ENCODE measurements around the gene PIEZO1.

PIEZO1 gene

DNA sequence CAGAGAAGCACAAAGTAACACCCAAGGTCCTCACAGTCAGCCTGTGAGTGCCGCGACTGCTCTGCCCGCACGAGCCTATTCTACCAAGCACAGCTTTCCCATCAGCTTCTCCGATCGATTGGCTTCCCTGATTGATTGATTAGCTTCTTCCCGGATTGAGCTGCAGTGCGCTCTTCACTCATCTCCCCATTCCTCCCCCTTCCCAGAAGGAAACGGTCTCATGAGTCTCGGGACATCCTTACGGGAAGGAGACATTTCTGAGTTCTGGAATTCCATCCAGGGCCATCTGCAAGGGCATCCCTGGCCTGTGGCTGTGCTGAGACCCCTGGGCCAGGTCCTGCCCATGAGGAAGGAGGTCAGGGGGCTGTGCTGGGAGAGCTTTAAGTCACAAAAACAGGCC is 18.0 kb downstream of the PIEZO1 start:
- no peak for DNase-seq (ENCODE audit: low spot score)

DNA sequence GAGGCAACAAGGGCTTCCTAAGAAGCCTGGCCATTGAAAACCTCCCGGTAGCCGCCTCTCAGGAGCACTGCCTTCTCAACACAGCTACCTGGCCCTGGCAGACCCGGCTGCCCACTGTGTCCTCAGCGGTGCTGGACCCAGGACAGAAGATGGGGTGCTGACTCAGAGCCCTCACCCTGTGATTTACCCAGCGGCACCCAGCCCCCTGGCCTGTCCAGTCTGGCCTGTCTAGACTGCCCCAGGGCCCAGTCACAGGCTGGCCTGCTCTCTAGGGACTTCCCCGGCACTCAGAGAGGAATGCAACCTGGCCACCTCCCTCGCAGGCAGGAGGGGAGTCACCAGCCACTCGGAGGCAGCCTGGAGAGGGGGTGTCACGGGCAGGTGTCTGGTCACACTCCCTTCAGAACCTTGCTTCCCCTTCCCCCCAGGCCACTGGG is 20.1 kb downstream of the PIEZO1 start:
- no peak for DNase-seq (ENCODE audit: low spot score)

DNA sequence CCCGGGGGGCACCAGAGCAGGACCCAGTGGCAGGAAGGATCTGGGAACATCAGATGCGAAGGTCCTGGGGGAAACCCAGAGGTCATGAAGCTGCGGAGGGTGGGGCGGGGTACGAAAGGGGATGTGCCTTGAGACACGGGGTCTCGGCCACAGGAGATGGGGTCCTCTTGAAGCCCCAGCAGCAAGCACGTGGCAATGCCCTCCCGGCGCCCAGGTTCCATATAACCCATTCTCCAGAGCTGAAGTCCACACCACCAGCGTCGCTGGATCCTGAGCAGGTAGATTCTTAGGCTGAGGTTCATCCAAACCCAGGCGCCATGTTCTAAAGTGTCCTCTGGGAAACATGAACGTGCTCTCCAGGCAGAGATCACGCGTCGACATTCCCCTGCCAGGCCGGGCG is 20.9 kb downstream of the PIEZO1 start:
- no peak for DNase-seq (ENCODE audit: low spot score)

DNA sequence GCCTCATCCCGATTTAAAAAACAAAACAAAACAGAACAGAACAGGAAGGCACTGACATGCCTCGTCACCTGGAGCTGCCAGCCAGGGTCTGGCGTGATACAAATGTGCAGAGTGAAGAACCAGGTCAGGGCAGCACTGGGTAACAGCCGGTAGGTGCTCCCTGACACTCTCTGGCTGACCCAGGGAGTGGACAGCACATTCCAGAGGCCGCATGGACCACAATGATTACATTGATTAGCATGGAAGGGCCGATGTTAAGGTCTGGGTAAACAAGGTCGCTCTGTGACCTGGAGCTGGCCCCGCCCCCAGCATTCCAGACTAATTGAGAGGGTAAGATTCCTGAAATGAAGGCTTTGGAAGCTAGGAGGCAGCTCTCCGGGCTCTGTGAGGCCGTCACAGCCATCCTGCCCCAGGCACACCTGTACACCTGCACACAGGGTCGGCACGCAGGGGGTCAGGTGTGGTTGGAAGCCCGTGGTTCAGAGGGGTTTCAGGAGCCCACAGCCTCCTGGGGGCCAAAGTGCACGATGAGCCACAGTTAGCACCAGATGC is 21.4 kb downstream of the PIEZO1 start:
- DNase-seq (ENCODE audit: low spot score), result peak; percentile 77

DNA sequence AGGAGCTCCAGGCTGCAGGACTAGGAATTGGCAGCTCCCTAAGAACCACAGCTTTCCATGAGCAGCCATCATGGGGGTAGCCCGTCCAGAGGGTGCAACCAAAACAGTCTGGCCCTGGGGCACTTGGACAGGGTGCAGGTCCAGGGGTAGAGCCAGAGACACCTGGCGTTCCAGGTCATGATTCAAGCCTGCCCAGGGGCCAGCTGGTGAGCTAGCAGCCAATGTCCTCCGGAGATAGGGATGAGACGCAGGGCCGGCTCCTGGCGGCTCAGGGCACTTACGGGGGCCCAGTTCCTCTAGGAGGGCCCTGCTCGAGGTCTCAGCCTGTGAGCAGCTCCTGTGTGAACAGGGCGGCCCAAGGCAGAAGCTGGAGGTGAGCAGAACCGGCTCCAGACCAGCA is 22.1 kb downstream of the PIEZO1 start:
- DNase-seq (ENCODE audit: low spot score), result no peak

DNA sequence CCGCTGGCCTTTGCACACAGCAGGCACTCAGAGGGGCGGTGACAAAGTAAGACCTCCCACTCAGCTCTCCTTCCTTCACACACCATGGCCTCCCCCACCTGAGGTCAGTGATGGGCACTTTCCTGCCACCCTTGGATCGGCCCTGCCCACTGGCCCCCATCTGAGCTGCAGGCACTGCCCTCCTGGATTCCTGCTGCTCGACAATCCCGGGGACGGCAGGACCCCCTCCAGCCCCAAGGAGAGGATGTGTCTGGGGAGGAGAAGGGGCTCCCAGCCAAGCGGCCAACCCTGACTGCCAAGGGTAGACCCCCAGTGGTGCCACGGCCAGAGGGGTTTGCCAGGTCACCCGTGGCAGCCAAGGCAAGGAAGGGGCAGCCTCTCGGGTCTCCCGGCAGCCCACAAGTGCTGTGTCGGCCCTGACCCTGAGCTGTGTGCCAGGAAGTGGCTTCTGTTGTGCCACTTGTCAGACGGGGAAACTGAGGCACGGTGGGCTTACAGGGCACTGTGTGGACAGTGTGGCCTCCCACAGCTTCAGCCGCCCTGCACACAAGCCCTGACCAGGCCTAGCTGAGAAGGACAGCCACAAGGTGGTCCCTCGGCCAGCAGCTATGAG is 22.7 kb downstream of the PIEZO1 start:
- DNase-seq (ENCODE audit: low spot score), result no peak

DNA sequence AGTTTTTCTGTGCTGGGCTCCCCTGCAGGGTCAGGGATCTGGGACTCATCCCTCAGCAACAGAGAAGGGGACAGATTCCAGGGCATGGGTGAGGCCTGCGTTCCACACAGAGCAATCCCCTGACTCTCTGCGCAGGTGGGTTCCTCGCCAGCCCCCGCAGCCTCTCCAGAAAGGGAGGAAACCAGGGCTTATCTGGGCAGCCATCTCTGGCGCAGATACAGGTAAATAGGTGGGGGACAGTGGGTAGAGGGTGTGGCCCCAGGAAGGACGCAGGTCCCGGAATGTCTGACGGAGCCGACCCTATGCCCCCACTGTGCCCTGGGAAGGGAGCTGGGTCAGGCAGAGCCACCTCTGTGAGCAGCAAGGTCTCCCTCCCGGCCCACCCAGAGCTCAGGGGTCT is 23.2 kb downstream of the PIEZO1 start:
- DNase-seq (ENCODE audit: low spot score), result no peak

DNA sequence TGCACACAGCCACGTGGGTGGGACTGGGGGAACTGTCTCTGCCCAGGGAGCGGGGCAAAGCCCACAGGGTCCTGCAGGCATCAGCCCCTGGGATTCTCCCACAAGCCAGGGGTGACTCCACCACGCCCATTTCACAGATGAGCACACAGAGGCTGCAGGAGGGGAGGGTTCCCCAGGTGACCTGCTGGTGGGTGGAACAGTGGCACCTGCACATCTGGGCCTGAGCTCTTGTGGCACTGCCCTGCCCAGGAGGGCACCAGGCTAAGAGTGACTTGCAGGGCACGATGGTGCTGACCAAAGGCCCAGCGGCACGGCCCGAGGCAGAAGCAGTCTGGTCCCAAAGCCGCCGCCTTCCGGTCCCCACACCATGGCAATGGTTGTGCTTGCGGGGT is 23.9 kb downstream of the PIEZO1 start:
- no peak for DNase-seq (ENCODE audit: low spot score)

DNA sequence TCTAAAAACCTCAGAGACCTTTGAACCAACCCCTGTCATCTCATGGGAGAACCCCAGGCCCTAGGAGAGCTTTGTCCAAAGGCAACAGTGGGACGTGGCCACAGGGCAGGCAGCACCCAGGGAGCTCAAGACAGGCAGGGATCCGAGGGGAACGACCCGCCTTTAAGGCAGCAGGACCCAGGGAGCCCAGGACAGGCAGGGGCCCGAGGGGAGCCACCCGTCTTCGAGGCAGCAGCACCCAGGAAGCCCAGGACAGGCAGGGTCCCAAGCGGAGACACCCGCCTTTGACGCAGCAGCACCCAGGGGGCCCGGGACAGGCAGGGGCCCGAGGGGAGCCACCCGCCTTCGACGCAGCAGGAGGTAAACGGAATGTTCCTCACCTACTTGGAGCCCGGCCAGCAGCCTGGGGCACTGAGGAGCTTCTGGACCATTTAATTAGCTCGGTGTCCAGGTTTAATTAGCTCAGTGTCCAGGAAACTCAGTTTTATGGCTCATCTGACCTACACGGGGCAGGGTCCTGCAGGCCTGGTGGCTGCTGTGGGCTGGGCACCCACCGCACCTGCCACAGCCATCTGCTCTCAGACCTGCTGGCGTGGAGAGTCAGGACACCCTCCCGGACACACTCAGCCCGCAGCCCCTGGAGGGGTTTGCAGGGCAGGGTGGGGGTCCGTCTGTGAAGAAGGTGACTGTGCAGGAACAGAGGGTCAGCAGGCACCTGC is 24.4 kb downstream of the PIEZO1 start:
- DNase-seq (ENCODE audit: low spot score), result no peak

DNA sequence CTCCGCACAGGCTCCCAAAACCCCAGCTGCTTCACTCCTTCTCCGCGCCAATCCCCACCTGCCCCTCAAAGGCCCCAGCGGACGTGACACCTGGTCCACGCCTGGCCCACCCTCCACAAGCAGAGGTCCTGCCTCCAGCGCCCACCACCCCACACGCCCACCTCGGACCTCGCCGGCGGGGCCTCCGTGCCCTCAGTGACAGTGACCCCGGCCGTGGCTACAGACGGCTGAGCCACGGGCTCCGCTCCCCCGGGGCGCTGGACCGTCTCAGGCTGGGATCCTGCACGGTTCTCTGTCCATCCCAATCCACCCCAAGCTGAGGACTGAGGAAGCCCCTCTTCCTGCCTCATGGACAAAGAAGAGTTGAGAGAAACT is 25.1 kb downstream of the PIEZO1 start:
- no peak for DNase-seq (ENCODE audit: low spot score)

DNA sequence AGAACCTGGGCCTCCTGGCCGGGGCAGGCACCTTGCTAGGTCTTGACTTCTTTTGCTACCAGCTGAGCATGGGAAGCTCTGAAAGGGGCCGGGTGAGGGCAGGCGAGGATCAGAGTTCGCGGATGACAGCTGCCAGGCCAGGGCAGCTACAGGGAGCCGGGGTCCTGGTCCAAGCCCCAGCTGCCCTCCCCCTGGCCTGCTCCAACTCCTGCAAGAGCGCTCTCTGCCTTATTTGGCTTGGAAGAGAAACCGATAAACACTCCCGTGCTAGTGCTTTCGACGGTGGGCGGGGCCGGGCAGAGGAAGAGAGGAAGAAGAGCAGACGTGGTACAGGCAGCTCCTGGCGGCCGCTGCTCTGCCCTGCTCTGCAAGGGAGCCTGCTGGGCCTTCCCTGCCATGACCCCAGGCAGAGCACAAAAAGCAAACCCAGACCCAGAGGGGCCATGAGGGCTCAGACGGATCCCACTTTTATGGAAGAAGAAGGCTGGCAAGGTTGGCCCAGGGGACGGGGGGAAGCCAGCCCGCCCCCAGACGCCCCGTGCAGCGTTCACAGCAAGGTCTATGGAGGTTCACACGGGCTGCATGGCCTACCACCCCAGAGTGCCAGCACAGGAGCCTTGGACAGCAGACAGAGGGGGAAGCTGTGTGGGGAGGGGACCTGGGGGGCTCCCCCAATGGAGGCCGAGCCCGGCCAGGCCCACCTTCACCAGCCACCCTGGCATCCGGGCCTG is 25.6 kb downstream of the PIEZO1 start:
- no peak for DNase-seq (ENCODE audit: low spot score)

DNA sequence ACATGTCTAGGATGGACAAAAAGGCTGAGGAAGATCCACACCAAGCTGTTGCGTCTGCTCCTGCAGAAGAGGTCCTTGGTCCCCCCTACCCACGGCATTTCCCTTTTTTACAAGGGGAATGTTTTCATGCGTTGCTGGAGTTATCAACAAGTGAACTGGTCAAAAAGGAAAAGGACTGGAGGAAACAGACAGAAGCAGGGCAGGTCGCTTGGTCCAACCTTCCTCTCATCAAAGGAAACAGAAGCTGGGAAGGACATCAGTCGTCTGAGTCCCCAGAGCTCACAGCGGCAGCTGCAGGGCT is 26.1 kb downstream of the PIEZO1 start:
- DNase-seq (ENCODE audit: low spot score), result no peak

DNA sequence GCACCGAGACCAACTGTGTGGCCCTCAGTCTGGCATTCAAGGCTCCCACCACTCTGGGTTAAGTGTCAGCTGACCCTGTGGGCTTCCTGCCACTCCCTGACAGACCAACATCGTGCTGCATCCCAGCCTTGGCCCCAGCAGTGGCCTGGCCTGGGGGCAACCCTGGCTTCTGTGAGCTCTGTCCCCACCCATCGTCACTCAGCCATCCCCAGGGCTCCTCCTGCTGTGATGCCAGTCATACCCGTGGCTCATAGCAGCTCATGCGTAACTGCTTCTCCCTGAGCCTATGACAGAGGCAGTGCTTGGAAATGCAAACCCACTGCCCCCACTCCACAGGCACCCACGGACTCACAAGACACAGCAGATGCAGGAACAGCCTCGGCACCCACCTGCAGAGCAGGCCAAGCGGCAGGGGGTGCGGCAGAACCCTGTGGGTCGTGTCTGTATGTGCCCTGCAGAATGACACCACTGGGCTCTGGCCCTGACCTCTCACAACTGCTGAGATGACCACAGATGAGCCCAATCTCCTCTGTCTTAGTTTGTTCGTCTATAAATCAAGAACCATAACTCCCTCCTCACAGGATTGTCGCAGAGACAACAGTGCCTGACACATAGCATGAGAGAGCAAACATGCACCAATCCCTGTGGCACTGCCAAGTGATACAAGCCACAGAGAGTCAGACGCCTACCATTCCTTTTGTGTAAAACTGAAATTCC is 26.6 kb downstream of the PIEZO1 start:
- DNase-seq (ENCODE audit: low spot score), result no peak

DNA sequence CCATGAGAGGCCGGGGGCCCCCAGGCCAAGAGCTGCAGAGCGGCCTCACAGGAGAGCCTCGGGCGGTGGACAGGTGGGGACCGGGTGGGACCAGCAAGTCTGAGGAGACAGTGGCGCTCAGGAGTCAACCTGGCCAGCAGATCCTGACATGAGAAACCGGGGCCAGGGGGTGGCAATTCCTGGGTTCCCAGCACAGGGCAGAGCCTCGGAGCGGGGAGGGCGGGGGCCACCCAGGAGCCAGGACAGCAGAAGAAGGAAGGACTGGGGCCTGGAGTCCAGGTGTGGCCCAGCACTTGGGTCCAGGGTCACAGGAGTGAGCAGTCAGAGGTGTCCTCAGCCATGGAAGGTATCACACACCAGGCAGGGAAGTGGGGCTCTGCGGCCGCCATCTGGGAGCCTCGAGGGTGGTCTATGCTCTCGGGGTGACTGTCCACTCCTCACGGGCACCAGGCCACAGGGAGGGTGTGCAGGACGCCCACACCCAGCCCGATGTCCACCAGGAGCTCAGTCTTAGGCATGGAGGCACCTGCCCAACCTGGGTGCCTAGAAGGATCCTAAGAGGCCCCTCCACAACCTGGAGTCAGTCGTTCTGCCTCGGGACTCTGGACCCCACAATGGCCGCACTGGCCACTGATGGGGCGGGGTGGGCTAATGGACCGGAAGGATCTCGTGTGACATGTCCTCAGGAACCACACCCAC is 29.1 kb downstream of the PIEZO1 start:
- no peak for DNase-seq (ENCODE audit: low spot score)

DNA sequence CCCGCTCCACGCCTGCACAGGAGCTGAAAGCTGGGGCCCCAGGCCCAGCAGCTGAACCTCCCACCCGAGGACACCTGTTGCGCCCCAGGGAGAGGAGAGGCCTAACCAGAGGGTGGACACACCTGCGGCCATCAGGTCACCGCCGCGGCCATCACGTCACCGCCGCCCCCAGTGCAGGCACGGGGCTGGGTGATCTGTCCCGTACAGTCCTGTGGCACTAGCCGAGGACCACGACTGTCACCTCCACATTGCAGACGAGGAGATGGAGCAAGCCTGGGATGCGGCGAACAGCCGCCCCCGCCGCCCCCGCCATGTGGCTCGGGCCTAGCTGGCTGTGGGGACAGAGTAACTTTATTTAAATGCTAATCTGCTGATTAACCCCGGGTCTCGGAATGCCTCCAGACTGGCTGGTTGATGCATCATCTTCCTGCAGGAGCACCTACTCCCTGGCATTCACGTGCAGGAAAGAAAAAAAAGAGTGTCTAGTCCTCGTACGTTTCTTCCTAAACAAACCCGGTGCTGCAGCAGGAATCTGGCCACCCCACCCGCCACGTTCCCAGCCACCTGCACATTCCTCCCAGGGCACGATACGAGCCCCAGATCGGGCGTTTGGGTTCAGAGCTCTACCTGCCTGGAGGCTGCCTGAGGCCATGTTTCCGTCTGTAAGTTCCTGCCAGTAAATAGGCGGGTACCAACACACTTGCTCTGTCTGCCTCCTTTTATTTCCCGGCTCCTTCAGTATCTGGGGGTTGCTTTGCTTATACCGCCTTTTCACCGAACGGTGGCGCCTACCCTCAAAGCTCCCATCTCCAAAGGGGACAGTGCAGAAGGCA is 29.9 kb downstream of the PIEZO1 start:
- DNase-seq (ENCODE audit: low spot score), result peak; percentile 75

DNA sequence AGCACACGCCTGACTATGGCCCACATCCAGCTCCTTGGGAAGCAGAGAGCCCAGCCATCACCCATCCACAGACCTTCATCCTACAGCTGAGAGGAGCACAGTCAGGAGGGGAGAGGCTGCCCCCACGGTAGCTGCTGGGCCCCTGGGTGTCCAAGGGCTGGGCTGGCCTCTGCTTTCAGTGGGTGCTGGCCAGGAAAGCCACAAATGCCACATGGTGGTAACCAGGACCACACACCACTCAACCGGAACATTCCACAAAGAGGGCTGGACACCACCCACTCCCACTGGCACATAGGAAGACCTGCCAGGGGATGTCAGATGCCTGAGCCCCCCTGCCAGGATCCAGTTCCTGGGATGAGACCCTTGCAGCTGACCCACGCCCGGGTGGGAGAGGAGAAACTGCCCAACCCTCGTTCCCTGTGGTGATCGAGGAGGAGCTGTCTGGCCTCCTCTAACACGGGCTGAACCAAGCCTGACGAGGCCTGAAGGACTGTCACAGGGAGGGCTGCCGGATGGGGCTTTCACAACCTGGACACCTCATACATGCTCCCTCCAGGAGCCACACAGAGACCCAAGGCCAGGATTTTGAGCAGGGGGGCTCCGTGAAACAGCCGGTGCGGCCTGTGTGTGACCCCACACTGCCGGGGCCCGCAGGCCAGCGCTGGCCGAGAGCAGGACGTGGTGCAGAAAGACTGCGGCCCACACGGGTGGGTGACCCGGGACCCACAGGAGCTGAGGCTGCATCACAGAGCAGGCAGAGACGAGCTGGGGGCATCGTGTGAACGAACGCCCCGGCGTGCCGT is 30.7 kb downstream of the PIEZO1 start:
- DNase-seq (ENCODE audit: low spot score), result no peak

DNA sequence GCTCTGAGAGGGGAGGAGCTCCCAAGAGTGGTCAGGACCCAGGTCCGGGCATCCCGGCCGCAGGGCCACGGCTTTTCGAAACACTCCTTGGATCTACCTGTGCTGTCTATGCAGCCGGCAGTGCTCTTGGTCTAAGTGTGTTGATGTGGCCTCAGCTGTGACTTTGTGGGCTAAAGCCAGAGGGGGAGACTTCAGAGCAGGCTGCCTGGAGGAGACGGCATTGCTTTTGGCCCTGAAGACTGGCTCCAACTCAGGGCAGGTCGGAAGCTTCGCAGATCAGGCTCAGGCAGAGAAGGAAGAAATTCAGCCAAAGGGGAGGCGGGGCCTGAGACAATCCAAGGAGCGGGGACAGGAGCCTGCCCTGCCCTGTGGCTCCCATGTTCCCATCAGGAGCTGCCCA is 31.4 kb downstream of the PIEZO1 start:
- no peak for DNase-seq (ENCODE audit: low spot score)

DNA sequence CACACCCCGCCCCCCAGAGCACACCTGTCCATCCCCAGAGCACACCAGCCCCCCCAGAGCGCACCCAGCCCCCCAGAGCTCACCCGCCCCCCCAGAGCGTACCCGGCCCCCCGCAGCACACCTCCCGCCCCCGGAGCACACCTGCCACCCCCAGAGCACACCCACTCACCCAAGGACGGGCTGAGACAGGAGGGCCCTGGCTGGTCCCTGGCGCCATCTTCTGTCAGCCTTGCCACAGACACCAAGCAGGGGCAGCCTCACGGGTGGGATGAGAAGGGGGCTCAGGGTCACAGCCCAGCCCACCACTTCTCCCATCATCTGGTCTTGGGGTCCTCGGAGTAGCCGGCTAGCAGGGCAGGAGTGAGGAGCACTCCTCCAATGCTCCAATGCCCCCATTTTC is 31.8 kb downstream of the PIEZO1 start:
- no peak for DNase-seq (ENCODE audit: low spot score)

DNA sequence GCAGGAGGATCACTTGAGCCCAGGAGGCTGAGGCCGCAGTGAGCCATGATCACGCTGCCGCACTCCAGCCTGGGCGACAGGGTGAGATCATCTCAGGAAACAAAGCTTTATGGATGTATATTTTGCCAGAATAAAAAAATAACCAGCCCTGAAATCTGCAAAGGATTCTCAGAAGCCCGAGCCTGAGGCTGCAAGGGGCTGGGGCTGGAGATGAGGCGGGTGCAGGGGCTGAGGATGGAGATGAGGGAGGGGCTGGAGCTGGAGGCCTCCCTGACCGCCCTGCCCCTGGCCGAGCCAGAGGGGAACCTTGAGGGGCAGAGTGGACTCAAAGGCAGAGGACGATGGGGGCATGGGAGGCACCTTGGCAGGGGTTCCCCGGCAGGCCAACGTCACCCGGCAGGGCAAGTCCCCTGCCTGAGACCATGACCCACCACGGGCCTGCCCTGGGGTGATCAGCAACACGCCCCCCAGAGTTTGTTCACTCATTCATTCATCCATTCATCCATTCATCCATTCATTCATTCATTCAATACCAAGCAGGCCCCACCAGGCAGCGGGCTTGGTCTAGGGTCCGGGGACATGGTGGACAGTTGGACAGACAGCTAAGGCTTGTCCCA is 32.5 kb downstream of the PIEZO1 start:
- DNase-seq (ENCODE audit: low spot score), result no peak

DNA sequence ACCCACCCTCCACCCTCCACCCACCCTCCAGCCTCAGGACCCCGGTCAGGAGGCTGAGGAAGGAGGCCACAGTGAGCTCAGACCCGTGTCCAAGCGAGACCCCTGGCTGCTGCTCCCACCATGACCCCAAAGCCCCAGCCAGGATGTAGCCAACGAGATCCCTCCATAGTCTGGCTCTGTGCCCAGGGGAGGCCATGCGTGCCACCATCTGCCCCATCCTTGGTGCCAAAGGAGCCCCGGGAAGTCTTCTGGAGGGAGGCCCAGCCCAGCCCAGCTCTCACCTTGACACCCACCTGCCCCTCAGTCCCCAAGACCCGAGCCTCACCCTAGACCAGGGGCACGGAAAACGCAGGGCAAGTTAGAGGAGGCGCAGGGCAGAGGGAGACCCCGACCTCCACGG is 34.2 kb downstream of the PIEZO1 start:
- no peak for DNase-seq (ENCODE audit: low spot score)

All from ecto neural progenitor cell (in vitro differentiated cells).